DND-41 (cell line): Measurements from ENCODE around the gene PIK3R3.

ENCODE experiments used
- EZH2 ChIP-seq: IDR thresholded peaks from 3 replicates; pipeline ENCODE4 v1.6.1; 2012; ENCODE audit warnings: borderline replicate concordance, low read depth, mild to moderate bottlenecking, moderate library complexity, low read length, inconsistent platforms; ENCODE audit not compliant: severe bottlenecking
- TF ChIP-seq, protein P1 (sequence below): IDR thresholded peaks from 2 replicates; pipeline ENCODE4 v1.5.1; 2012; ENCODE audit warnings: borderline replicate concordance, low read length, moderate library complexity, mild to moderate bottlenecking; ENCODE audit not compliant: poor library complexity, severe bottlenecking; ENCODE audit errors: extremely low read depth

DNA sequence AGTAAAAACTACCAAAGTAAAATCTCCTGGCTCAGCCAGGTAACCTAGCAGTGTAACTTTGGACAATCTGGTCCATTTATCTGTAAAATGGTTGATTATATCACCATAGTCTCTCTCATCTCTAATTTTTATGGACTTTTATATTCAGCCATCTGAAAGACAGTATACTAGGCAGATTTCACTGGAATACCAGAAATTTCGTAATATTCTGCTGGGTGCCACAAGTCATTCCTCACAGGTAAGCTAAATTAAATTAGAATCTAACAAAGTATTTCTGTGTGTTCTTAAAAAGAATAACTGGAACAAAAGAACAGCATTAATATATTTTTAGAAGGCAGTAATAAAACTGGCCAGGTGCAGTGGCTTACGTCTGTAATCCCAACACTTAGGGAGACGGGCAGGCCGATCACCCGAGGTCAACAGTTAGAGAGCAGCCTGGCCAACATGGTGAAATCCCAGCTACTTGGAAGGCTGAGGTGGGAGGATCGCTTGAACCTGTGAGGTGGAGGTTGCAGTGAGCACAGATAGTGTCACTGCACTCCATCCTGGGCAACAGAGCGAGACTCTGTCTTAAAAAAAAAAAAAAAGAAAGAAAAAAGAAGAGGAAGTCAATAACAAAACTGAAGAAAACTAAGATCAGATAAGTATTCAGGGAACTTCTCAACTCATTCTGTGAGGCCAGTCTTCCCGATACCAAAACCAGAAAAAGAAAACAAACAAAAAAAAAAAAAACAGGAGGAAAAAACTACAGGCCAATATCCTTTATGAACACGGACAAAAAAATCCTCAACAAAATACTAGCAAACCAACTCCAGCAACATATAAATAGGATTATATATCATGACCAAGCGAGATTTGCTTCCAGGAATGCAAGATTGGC is 35.9 kb downstream of the PIK3R3 start:
- TF ChIP-seq, protein P1, sequence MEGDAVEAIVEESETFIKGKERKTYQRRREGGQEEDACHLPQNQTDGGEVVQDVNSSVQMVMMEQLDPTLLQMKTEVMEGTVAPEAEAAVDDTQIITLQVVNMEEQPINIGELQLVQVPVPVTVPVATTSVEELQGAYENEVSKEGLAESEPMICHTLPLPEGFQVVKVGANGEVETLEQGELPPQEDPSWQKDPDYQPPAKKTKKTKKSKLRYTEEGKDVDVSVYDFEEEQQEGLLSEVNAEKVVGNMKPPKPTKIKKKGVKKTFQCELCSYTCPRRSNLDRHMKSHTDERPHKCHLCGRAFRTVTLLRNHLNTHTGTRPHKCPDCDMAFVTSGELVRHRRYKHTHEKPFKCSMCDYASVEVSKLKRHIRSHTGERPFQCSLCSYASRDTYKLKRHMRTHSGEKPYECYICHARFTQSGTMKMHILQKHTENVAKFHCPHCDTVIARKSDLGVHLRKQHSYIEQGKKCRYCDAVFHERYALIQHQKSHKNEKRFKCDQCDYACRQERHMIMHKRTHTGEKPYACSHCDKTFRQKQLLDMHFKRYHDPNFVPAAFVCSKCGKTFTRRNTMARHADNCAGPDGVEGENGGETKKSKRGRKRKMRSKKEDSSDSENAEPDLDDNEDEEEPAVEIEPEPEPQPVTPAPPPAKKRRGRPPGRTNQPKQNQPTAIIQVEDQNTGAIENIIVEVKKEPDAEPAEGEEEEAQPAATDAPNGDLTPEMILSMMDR, result no peak
- no peak for TF ChIP-seq EZH2
